Endothelial cell of umbilical vein (primary cell): ENCODE results near the gene CP. TPM values are rescaled to one million over a fixed set of nuclear protein-coding genes. Genes with fewer than 3 reads are reported as not detected.

Experiments
- BruUV-seq: library from RNA; stranded (reverse); fragments of 400-500 nt; replicated peaks from 2 replicates; lab custom pipeline; 2021; lab: Mats Ljungman, UMichigan
- CTCF ChIA-PET: fragments of 300-600, 350-600 bp; sonication (Branson Sonifier 250); formaldehyde crosslinking; loops from one replicate; lab custom pipeline; 2021; ENCODE audit warnings: antibody characterized with exemption, inconsistent platforms; lab: Charles Lee
- POLR2A ChIA-PET: fragments of 300-600, 350-600 bp; sonication (Branson Sonifier 250); formaldehyde crosslinking; loops from one replicate; lab custom pipeline; 2021; ENCODE audit warnings: antibody characterized with exemption, inconsistent platforms; lab: Charles Lee
- DNase-seq: peaks from one replicate; pipeline ENCODE4 v3.0.0-alpha.2; 2011; ENCODE audit warnings: low read depth, low spot score
- FAIRE-seq: peaks from 2 replicates; lab custom pipeline; 2011; peaks lifted over from hg19 to GRCh38; lab: Jason Lieb, UNC
- H2AFZ ChIP-seq: 2 replicates; pipeline ENCODE4 v1.6.0; 2012; ENCODE audit warnings: low read depth, low read length, control low read depth, inconsistent platforms
- H3K27ac ChIP-seq: 2 replicates; pipeline ENCODE4 v1.5.1; 2011; ENCODE audit warnings: low read depth, mild to moderate bottlenecking, control low read depth, low read length, moderate library complexity; ENCODE audit not compliant: insufficient read depth
- H3K27me3 ChIP-seq, 2 experiments: 2 replicates each; pipeline versions ENCODE4 v1.6.0 to v1.6.1; 2011; ENCODE audit warnings: low read length in 2 of 2, mixed read lengths in 1 of 2; ENCODE audit not compliant: control insufficient read depth in 2 of 2, insufficient read depth in 2 of 2
- H3K36me3 ChIP-seq, 2 experiments: 2 replicates in 1 of 2; 3 replicates in 1 of 2; pipeline ENCODE4 v1.5.1; 2011; ENCODE audit warnings: low read length in 2 of 2, mild to moderate bottlenecking in 1 of 2, moderate library complexity in 1 of 2; ENCODE audit not compliant: control insufficient read depth in 2 of 2, insufficient read depth in 2 of 2; ENCODE audit errors: extremely low read depth in 1 of 2
- H3K4me1 ChIP-seq: 3 replicates; pipeline ENCODE4 v1.5.1; 2011; ENCODE audit warnings: mild to moderate bottlenecking, low read length; ENCODE audit not compliant: control insufficient read depth, insufficient read depth; ENCODE audit errors: extremely low read depth
- H3K4me2 ChIP-seq: 2 replicates; pipeline ENCODE4 v1.6.1; 2011; ENCODE audit warnings: low read length, control low read depth, mixed read lengths; ENCODE audit not compliant: insufficient read depth
- H3K4me3 ChIP-seq, 3 experiments: fragments of 200-600 bp in 1 of 3; sonication (generic), shearing (Covaris generic) in 1 of 3; replicated peaks in 1 of 3; 2 replicates each; pipeline ENCODE4 v1.5.1; 2011 to 2016; ENCODE audit warnings: control low read depth in 3 of 3, low read length in 3 of 3, mild to moderate bottlenecking in 2 of 3, inconsistent platforms in 1 of 3, low read depth in 1 of 3, moderate library complexity in 1 of 3; ENCODE audit not compliant: insufficient read depth in 1 of 3
- H3K79me2 ChIP-seq: 2 replicates; pipeline ENCODE4 v1.6.0; 2012; ENCODE audit warnings: low read length, inconsistent platforms; ENCODE audit not compliant: control insufficient read depth, insufficient read depth
- H3K9ac ChIP-seq: replicated peaks from 2 replicates; pipeline ENCODE3; 2011; ENCODE audit warnings: low read length, control low read depth; ENCODE audit not compliant: insufficient read depth; ENCODE audit errors: extremely low read depth
- H3K9me1 ChIP-seq: replicated peaks from 3 replicates; pipeline ENCODE4 v1.6.0; 2011; ENCODE audit warnings: mild to moderate bottlenecking, low read length; ENCODE audit not compliant: control insufficient read depth, insufficient read depth; ENCODE audit errors: extremely low read depth
- H3K9me3 ChIP-seq: replicated peaks from 2 replicates; pipeline ENCODE4 v1.5.1; 2012; ENCODE audit warnings: low read length, inconsistent platforms; ENCODE audit not compliant: control insufficient read depth, insufficient read depth
- H4K20me1 ChIP-seq: replicated peaks from 2 replicates; pipeline ENCODE3; 2011; ENCODE audit warnings: mild to moderate bottlenecking, low read length; ENCODE audit not compliant: control insufficient read depth, insufficient read depth; ENCODE audit errors: extremely low read depth
- CTCF ChIP-seq, 2 donors: IDR thresholded peaks; 1 replicate in 1 of 2; 2 replicates in 1 of 2; pipeline ENCODE4 v1.5.1; 2011; ENCODE audit warnings: low read length in 2 of 2, mild to moderate bottlenecking in 2 of 2, moderate library complexity in 2 of 2, control low read depth in 1 of 2, inconsistent platforms in 1 of 2, low read depth in 1 of 2; ENCODE audit not compliant: insufficient read depth in 1 of 2; ENCODE audit errors: extremely low read depth in 1 of 2
- EZH2 ChIP-seq: IDR thresholded peaks from 2 replicates; pipeline ENCODE4 v1.6.1; 2012; ENCODE audit warnings: borderline replicate concordance, low read depth, mild to moderate bottlenecking, moderate library complexity, low read length, inconsistent platforms; ENCODE audit not compliant: severe bottlenecking
- FOS ChIP-seq: IDR thresholded peaks from 2 replicates; pipeline ENCODE4 v1.6.1; 2011; ENCODE audit warnings: mild to moderate bottlenecking, low read length, moderate library complexity, borderline replicate concordance; ENCODE audit not compliant: insufficient read depth
- GATA2 ChIP-seq: IDR thresholded peaks from 2 replicates; pipeline ENCODE4 v1.7.0; 2011; ENCODE audit warnings: low read depth, mild to moderate bottlenecking, moderate library complexity, mixed read lengths, low read length; ENCODE audit not compliant: insufficient read length, insufficient read depth
- JUN ChIP-seq: IDR thresholded peaks from 2 replicates; pipeline ENCODE4 v1.6.1; 2011; ENCODE audit warnings: borderline replicate concordance, low read depth; ENCODE audit not compliant: insufficient read length, insufficient read depth
- MAX ChIP-seq: IDR thresholded peaks from 2 replicates; pipeline ENCODE4 v1.6.1; 2011; ENCODE audit not compliant: insufficient read depth, insufficient read length
- MYC ChIP-seq: IDR thresholded peaks from one replicate; pipeline ENCODE4 v1.6.1; 2011; ENCODE audit warnings: mild to moderate bottlenecking, low read depth, low read length
- POLR2A ChIP-seq: IDR thresholded peaks from 2 replicates; pipeline ENCODE4 v1.6.1; 2012; ENCODE audit warnings: low read depth, mild to moderate bottlenecking, control low read depth, low read length
- POLR2AphosphoS5 ChIP-seq: IDR thresholded peaks from 2 replicates; pipeline ENCODE4 v1.6.1; 2012; ENCODE audit warnings: low read depth, mild to moderate bottlenecking, control low read depth, low read length, moderate library complexity; ENCODE audit not compliant: insufficient read depth
- dilution Hi-C: fragments of 300-500 bp; cut with MboI; formaldehyde crosslinking; loops from one replicate; pipeline ENCODE4 v1.15.0; 2019; ENCODE audit warnings: low sequenced_read_pairs; ENCODE audit not compliant: extremely low pct_ligation_motif_present
- intact Hi-C: fragments of 100-400 bp; cut with micrococcal nuclease; formaldehyde crosslinking; loops from one replicate; pipeline ENCODE4 v1.10.0; 2022
- polyA plus RNA-seq, 4 experiments: library from polyadenylated mRNA; depleted of rRNA in 3 of 4; stranded (reverse) in 3 of 4; unstranded in 1 of 4; fragments of >200 nt; gene quantifications; 2 replicates each; pipeline versions ENCODE4 v1.2.1 to v1.2.3, GENCODE V29; 2011 to 2012; ENCODE audit warnings: missing spikeins in 1 of 4
- total RNA-seq: library from RNA; stranded (reverse); gene quantifications from 2 replicates; pipeline ENCODE4 v1.2.3, GENCODE V29; 2021

The CP gene
- total and polyA plus RNA-seq, 2 donors (not counting 3 experiments of a cell fraction or from before 2014, with no cell fraction given): not detected

GRCh38 chr3:149204390-149204991 lies 17.1 kb downstream of the CP start:
- peaks cover 5% of the 10 kb centered on the region for H3K4me1 ChIP-seq
- H4K20me1 ChIP-seq: no peaks in the 10 kb centered on the region
- no peak overlapping the region for H3K27ac ChIP-seq
- ChIA-PET CTCF (no interaction called here), POLR2A (no interaction called here)
- no peaks in the 10 kb centered on the region for H3K79me2 ChIP-seq
- no peak overlapping the region for H3K9ac ChIP-seq
- no peak for FAIRE-seq
- H3K9me1 ChIP-seq: no peaks in the 10 kb centered on the region
- dilution Hi-C loops: no loop called here
- H2AFZ ChIP-seq: no peak overlapping the region
- no TSS peak for BruUV-seq
- intact Hi-C loops: no loop called here
- TF ChIP-seq EZH2: no peak
- TF ChIP-seq GATA2: no peak
- no peak for TF ChIP-seq CTCF (IDR thresholded peaks at IDR 0.05; ENCODE audit: extremely low read depth in 1 of 2, insufficient read depth in 1 of 2, low read depth in 1 of 2, low read length in 2 of 2)
- TF ChIP-seq POLR2AphosphoS5: no peak
- no peak for TF ChIP-seq FOS
- TF ChIP-seq JUN: no peak
- no peak for TF ChIP-seq POLR2A
- TF ChIP-seq MAX: no peak
- no peak for TF ChIP-seq MYC
- H3K27me3 ChIP-seq: no peaks in the 10 kb centered on the region
- H3K4me2 ChIP-seq: no peak overlapping the region
- DNase-seq: no peak
- no peak overlapping the region for H3K4me3 ChIP-seq
- H3K9me3 ChIP-seq: no peaks in the 10 kb centered on the region
- H3K36me3 ChIP-seq: no peaks in the 10 kb centered on the region
